ENCODE measurements around the gene TEP1.
A peak's percentile ranks its signal among the peaks of the same experiment; 100 is the strongest.

TEP1 gene

DNA sequence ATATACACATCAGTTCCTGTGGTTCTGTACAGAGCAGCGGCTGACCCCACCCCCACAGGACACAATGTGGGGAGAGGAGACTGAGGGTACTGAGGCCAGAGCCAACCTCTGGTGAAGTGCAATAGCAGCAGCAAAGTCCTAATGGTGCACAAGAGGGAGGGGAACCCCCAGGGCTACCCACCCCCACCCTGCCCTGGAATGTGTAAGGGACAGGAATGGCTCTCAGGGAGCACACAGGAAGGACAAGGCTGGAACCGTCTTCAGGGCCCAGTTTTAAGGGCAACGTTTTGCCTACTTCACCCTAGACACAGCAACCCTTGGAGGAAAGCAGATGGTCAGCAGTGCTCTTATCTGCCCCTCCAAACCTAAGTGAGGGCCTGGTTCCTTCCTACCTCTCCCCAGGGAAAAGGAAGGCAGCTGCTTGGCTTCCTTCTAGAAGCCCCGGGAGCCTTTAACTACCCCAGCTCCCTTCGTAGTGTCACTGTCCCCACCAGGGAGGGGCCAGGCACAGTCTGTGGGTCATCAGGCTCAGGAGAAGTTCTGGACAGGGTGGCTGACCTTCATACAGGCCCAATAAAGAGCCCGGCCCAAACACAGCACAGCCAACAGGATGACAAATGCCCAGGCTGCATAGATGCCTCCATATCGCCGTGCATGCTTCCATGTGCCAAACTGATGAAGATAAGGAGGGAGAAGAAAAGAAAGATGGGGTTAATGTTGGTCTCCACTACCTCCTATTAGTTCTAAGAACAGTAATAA is 44.9 kb upstream of the TEP1 start:
- Histone ChIP-seq H3K27ac (ENCODE audit: low read depth, low read length) (no peak overlapping the region), H2AFZ (ENCODE audit: low read depth, low read length, severe bottlenecking) (no peak overlapping the region), H3K4me2 (ENCODE audit: low read depth, low read length, poor library complexity, severe bottlenecking) (no peak overlapping the region), H3K9ac (ENCODE audit: low read length) (no peak overlapping the region), H3K36me3 (ENCODE audit: low read length) (peaks cover 7% of the 10 kb centered on the region), H4K20me1 (ENCODE audit: low read depth, low read length) (no peaks in the 10 kb centered on the region; the same call in 1 of the 2 replicates), H3K79me2 (ENCODE audit: insufficient read depth, low read length) (peaks cover 44% of the 10 kb centered on the region), H3K4me3 (ENCODE audit: insufficient read depth, low read length, poor library complexity, severe bottlenecking) (no peak overlapping the region), H3K9me2 (replicated peaks; ENCODE audit: insufficient read depth, low read length) (no peaks in the 10 kb centered on the region), H3F3A (ENCODE audit: insufficient read depth) (peaks cover 39% of the 10 kb centered on the region), H3K9me3 (ENCODE audit: insufficient read depth, low read length) (no peaks in the 10 kb centered on the region; the same call in 1 of the 2 replicates), H3K27me3 (ENCODE audit: low read length) (no peaks in the 10 kb centered on the region)
- no peak for TF ChIP-seq EZH2phosphoT487 (conservative IDR thresholded peaks at IDR 0.05; ENCODE audit: low read length)

DNA sequence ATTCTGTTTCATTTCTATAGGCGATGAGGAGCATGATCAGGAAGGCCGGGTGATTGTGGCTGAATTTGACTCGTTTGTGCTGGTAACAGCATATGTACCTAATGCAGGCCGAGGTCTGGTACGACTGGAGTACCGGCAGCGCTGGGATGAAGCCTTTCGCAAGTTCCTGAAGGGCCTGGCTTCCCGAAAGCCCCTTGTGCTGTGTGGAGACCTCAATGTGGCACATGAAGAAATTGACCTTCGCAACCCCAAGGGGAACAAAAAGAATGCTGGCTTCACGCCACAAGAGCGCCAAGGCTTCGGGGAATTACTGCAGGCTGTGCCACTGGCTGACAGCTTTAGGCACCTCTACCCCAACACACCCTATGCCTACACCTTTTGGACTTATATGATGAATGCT is 43.7 kb upstream of the TEP1 start:
- TF ChIP-seq, protein P1, sequence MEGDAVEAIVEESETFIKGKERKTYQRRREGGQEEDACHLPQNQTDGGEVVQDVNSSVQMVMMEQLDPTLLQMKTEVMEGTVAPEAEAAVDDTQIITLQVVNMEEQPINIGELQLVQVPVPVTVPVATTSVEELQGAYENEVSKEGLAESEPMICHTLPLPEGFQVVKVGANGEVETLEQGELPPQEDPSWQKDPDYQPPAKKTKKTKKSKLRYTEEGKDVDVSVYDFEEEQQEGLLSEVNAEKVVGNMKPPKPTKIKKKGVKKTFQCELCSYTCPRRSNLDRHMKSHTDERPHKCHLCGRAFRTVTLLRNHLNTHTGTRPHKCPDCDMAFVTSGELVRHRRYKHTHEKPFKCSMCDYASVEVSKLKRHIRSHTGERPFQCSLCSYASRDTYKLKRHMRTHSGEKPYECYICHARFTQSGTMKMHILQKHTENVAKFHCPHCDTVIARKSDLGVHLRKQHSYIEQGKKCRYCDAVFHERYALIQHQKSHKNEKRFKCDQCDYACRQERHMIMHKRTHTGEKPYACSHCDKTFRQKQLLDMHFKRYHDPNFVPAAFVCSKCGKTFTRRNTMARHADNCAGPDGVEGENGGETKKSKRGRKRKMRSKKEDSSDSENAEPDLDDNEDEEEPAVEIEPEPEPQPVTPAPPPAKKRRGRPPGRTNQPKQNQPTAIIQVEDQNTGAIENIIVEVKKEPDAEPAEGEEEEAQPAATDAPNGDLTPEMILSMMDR (IDR thresholded peaks at IDR 0.05; ENCODE audit: insufficient read depth, low read length, poor library complexity, severe bottlenecking), result no peak
- no peak for TF ChIP-seq EZH2phosphoT487 (conservative IDR thresholded peaks at IDR 0.05; ENCODE audit: low read length)
- Histone ChIP-seq H3K9ac (ENCODE audit: low read length) (0 out of 2 replicates have a peak overlapping the region, but pooled peaks have one; percentile 82), H3K79me2 (ENCODE audit: insufficient read depth, low read length) (peaks cover 48% of the 10 kb centered on the region)

DNA sequence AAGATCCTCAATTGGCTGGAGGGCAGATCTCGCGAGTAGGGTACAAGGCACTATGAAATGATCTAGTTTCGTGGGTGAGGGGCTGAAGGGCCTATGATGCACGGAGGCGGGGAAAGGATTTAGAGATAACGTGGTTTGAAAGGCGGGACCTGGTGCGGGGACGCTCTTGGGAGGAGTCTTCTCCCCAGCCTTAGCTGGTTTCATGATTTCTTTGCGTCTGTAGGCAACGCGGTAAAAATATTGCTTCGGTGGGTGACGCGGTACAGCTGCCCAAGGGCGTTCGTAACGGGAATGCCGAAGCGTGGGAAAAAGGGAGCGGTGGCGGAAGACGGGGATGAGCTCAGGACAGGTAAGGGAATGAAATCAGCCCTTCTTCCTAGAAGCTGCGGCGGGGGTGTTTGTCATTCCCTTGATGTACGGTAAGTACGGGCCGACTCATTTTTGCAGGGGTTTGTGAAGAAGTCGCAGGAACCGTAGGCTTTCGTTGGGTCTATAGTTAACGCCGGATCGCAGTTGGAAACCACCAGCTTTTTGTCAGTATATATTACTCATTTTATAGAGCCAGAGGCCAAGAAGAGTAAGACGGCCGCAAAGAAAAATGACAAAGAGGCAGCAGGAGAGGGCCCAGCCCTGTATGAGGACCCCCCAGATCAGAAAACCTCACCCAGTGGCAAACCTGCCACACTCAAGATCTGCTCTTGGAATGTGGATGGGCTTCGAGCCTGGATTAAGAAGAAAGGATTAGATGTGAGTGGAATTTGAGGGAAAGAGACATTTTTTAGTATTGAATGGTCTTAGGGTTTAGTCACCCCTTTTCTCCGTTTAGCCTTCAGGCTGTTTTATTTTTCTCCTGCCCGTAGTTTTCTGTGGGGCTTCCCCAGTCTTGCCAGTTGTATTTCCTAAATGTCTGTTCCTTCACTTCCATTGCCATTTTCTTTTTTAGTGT is 42.3 kb upstream of the TEP1 start:
- Histone ChIP-seq H3K27me3 (ENCODE audit: low read length) (no peaks in the 10 kb centered on the region), H3K9ac (ENCODE audit: low read length) (peak overlapping the region; percentile 82), H3K27ac (ENCODE audit: low read depth, low read length) (peak overlapping the region; percentile 81), H4K20me1 (ENCODE audit: low read depth, low read length) (no peaks in the 10 kb centered on the region; the same call in 1 of the 2 replicates), H2AFZ (ENCODE audit: low read depth, low read length, severe bottlenecking) (peak overlapping the region; percentile 36), H3F3A (ENCODE audit: insufficient read depth) (peaks cover 34% of the 10 kb centered on the region), H3K36me3 (ENCODE audit: low read length) (peaks cover 8% of the 10 kb centered on the region), H3K9me3 (ENCODE audit: insufficient read depth, low read length) (no peaks in the 10 kb centered on the region), H3K4me2 (ENCODE audit: low read depth, low read length, poor library complexity, severe bottlenecking) (peak overlapping the region; percentile 95), H3K9me2 (replicated peaks; ENCODE audit: insufficient read depth, low read length) (no peaks in the 10 kb centered on the region), H3K4me3 (ENCODE audit: insufficient read depth, low read length, poor library complexity, severe bottlenecking) (peak overlapping the region; percentile 93), H3K79me2 (ENCODE audit: insufficient read depth, low read length) (peaks cover 43% of the 10 kb centered on the region)
- TF ChIP-seq, protein P1 (IDR thresholded peaks at IDR 0.05; ENCODE audit: insufficient read depth, low read length, poor library complexity, severe bottlenecking), result no peak
- TF ChIP-seq EZH2phosphoT487 (conservative IDR thresholded peaks at IDR 0.05; ENCODE audit: low read length), result no peak

More for the DNA sequence above, 43.7 kb upstream of the TEP1 start:
- H3F3A ChIP-seq (ENCODE audit: insufficient read depth), result peaks cover 37% of the 10 kb centered on the region
- no peak overlapping the region for H3K4me3 ChIP-seq (ENCODE audit: insufficient read depth, low read length, poor library complexity, severe bottlenecking)
- H3K27ac ChIP-seq (ENCODE audit: low read depth, low read length), result no peak overlapping the region
- H3K27me3 ChIP-seq (ENCODE audit: low read length), result no peaks in the 10 kb centered on the region
- no peaks in the 10 kb centered on the region; the same call in 1 of the 2 replicates for H4K20me1 ChIP-seq (ENCODE audit: low read depth, low read length)
- no peak overlapping the region for H2AFZ ChIP-seq (ENCODE audit: low read depth, low read length, severe bottlenecking)
- no peaks in the 10 kb centered on the region for H3K9me3 ChIP-seq (ENCODE audit: insufficient read depth, low read length)
- H3K4me2 ChIP-seq (ENCODE audit: low read depth, low read length, poor library complexity, severe bottlenecking), result peak overlapping the region; percentile 95
- H3K36me3 ChIP-seq (ENCODE audit: low read length), result peaks cover 7% of the 10 kb centered on the region
- no peaks in the 10 kb centered on the region for H3K9me2 ChIP-seq (replicated peaks; ENCODE audit: insufficient read depth, low read length)

All from SU-DHL-6 (cell line).